K562 (cell line): ENCODE results near the gene B9D2. TPM values are rescaled to one million over a fixed set of nuclear protein-coding genes. Genes with fewer than 3 reads are reported as not detected.
A peak's percentile ranks its signal among the peaks of the same experiment; 100 is the strongest.

Experiments used
- ATF1 ChIP-seq, 2 experiments: fragments of 450-650 bp in 1 of 2; IDR thresholded peaks; 2 replicates each; pipeline ENCODE4 v1.6.1; 2016; ENCODE audit warnings: missing compliant biosample characterization in 1 of 2, missing genetic modification characterization in 1 of 2
- CXXC5 ChIP-seq: fragments of 250-450 bp; sonication (Bioruptor Pico); IDR thresholded peaks from 2 replicates; pipeline ENCODE4 v1.8.0; 2022; ENCODE audit warnings: inconsistent platforms, mild to moderate bottlenecking, moderate library complexity
- DPF2 ChIP-seq: fragments of 450-650 bp; IDR thresholded peaks from 2 replicates; pipeline ENCODE4 v1.6.1; 2016
- HNRNPL ChIP-seq: fragments of 200-400 bp; formaldehyde crosslinking; IDR thresholded peaks from 2 replicates; pipeline ENCODE4 v1.6.1; 2017; ENCODE audit warnings: low read depth, mild to moderate bottlenecking, low read length
- HNRNPUL1 ChIP-seq: fragments of 200-400 bp; formaldehyde crosslinking; IDR thresholded peaks from 2 replicates; pipeline ENCODE4 v1.6.1; 2017; ENCODE audit warnings: low read length
- IRF9 ChIP-seq: fragments of 450-650 bp; IDR thresholded peaks from 2 replicates; pipeline ENCODE4 v1.6.1; 2016; ENCODE audit warnings: missing biosample characterization, missing genetic modification characterization
- MTA1 ChIP-seq: fragments of 450-650 bp; IDR thresholded peaks from 2 replicates; pipeline ENCODE4 v1.6.1; 2017; ENCODE audit warnings: borderline replicate concordance
- MTA3 ChIP-seq: fragments of 450-650 bp; formaldehyde crosslinking; IDR thresholded peaks from 2 replicates; pipeline ENCODE4 v1.6.1; 2017; ENCODE audit warnings: mild to moderate bottlenecking, borderline replicate concordance
- NCOA4 ChIP-seq: fragments of 450-650 bp; IDR thresholded peaks from 2 replicates; pipeline ENCODE4 v1.6.1; 2018; ENCODE audit warnings: mild to moderate bottlenecking; ENCODE audit not compliant: partially characterized antibody
- PTBP1 ChIP-seq: fragments of 200-400 bp; formaldehyde crosslinking; IDR thresholded peaks from 2 replicates; pipeline ENCODE4 v1.6.1; 2017; ENCODE audit warnings: low read depth, low read length
- RAD21 ChIP-seq, 2 experiments: fragments of 250-450 bp in 1 of 2; fragments of 450-650 bp in 1 of 2; sonication (Bioruptor Pico) in 1 of 2; formaldehyde crosslinking in 1 of 2; IDR thresholded peaks in 1 of 2; conservative IDR thresholded peaks in 1 of 2; 2 replicates each; pipeline versions ENCODE4 v1.4.0 to v1.8.0; 2020 to 2022; ENCODE audit warnings: mild to moderate bottlenecking in 2 of 2, moderate library complexity in 1 of 2
- REST ChIP-seq, 2 experiments: fragments of 450-650 bp; formaldehyde crosslinking in 1 of 2; IDR thresholded peaks; 2 replicates each; pipeline versions ENCODE4 v1.4.0 to v1.6.1; 2014 to 2020; ENCODE audit warnings: mild to moderate bottlenecking in 2 of 2, borderline replicate concordance in 1 of 2, low read depth in 1 of 2
- THRB ChIP-seq: fragments of 450-650 bp; formaldehyde crosslinking; conservative IDR thresholded peaks from 2 replicates; pipeline ENCODE4 v1.4.0; 2022; ENCODE audit warnings: mild to moderate bottlenecking, missing genetic modification characterization
- ZNF121 ChIP-seq: sonication (generic); formaldehyde crosslinking; conservative IDR thresholded peaks from 2 replicates; pipeline ENCODE4 v1.8.0; 2022; ENCODE audit warnings: missing genetic modification reagents
- ZNF253 ChIP-seq: fragments of 250-450 bp; sonication (Bioruptor Pico); conservative IDR thresholded peaks from 2 replicates; pipeline ENCODE4 v1.6.1; 2021; ENCODE audit warnings: mild to moderate bottlenecking
- ZNF311 ChIP-seq: fragments of 250-450 bp; sonication (Bioruptor Pico); IDR thresholded peaks from 2 replicates; pipeline ENCODE4 v1.4.0; 2020; ENCODE audit warnings: mild to moderate bottlenecking, moderate library complexity
- ZNF408 ChIP-seq: fragments of 250-450 bp; sonication (Bioruptor Pico); IDR thresholded peaks from 2 replicates; pipeline ENCODE4 v1.4.0; 2020; ENCODE audit warnings: low read depth, mild to moderate bottlenecking, moderate library complexity
- ZNF584 ChIP-seq: fragments of 200-800 bp; sonication (Bioruptor generic); IDR thresholded peaks from 2 replicates; pipeline ENCODE4 v1.6.1; 2016; ENCODE audit warnings: low read depth, mild to moderate bottlenecking, missing genetic modification characterization, missing compliant biosample characterization
- ZNF644 ChIP-seq: fragments of 200-800 bp; sonication (Bioruptor generic); IDR thresholded peaks from 2 replicates; pipeline ENCODE4 v1.6.1; 2016; ENCODE audit warnings: low read depth, missing genetic modification characterization, missing compliant biosample characterization
- polyA plus RNA-seq, 8 experiments: library from polyadenylated mRNA; depleted of rRNA in 4 of 8; stranded (reverse) in 5 of 8; unstranded in 3 of 8; fragments of >200 nt; fragmentation: Nextera tagmentation in 2 of 8; fragmentation: Illumina TruSeq in 1 of 8; extraction: Ambion mirVana in 2 of 8; extraction: Trizol in 1 of 8; gene quantifications; 2 replicates each; pipeline versions ENCODE4 v1.2.1 to v1.2.3, GENCODE V29; 2011 to 2014; ENCODE audit warnings: inconsistent platforms in 1 of 8, missing spikeins in 1 of 8
- total RNA-seq, 7 experiments: library from RNA; depleted of rRNA in 6 of 7; stranded (reverse); fragments of >200 nt in 6 of 7; fragmentation: Illumina TruSeq in 2 of 7; extraction: Trizol in 2 of 7; gene quantifications; 2 replicates each; pipeline versions ENCODE4 v1.2.1 to v1.2.3, GENCODE V29; 2011 to 2021; ENCODE audit warnings: low replicate concordance in 1 of 7

The B9D2 gene
- total and polyA plus RNA-seq, 9 of the 15 experiments (the other 6 are each of a cell fraction or from before 2014, with no cell fraction given), result 0.83 to 6.9 (median 2.8) TPM

- no peak for TF ChIP-seq IRF9 (tag)
- no peak for TF ChIP-seq MTA1
- TF ChIP-seq REST (IDR thresholded peaks at IDR 0.05; ENCODE audit: borderline replicate concordance), result no peak
- 0 out of 2 replicates have a peak, but pooled peaks have one; percentile 43 for TF ChIP-seq REST (CRISPR knock-in tag; IDR thresholded peaks at IDR 0.05; ENCODE audit: low read depth)
- no peak for TF ChIP-seq HNRNPUL1
- no peak for TF ChIP-seq ATF1 (CRISPR knock-in tag; IDR thresholded peaks at IDR 0.05)
- TF ChIP-seq ATF1 (tag; IDR thresholded peaks at IDR 0.05), result no peak
- TF ChIP-seq DPF2, result no peak
- TF ChIP-seq ZNF644, result no peak
- 0 out of 2 replicates have a peak, but pooled peaks have one; percentile 30 for TF ChIP-seq THRB
- no peak for TF ChIP-seq NCOA4
- no peak for TF ChIP-seq ZNF584 (CRISPR knock-in tag)
- TF ChIP-seq CXXC5 (CRISPR knock-in tag), result no peak
- TF ChIP-seq MTA3, result no peak
- TF ChIP-seq PTBP1, result no peak
- TF ChIP-seq ZNF311 (CRISPR knock-in tag), result 0 out of 2 replicates have a peak, but pooled peaks have one; percentile 31
- no peak for TF ChIP-seq RAD21 (CRISPR knock-in tag; conservative IDR thresholded peaks at IDR 0.05 in 1 of 2, IDR thresholded peaks at IDR 0.05 in 1 of 2)
- no peak for TF ChIP-seq ZNF253
- TF ChIP-seq HNRNPL, result peak; percentile 92
- TF ChIP-seq ZNF408, result no peak
- TF ChIP-seq ZNF121 (CRISPR knock-in tag), result no peak
Observed at GRCh38 chr19:41327576-41328156, 36.3 kb downstream of the B9D2 start (continued).
